NB4 (cell line): ENCODE results near the gene AK3.

ENCODE experiments used
- CTCF ChIP-seq: IDR thresholded peaks from one replicate; pipeline ENCODE4 v1.5.1; 2012; ENCODE audit warnings: low read depth, low read length
- MAX ChIP-seq: IDR thresholded peaks from 2 replicates; pipeline ENCODE4 v1.6.1; 2011; ENCODE audit warnings: low read depth, low read length
- POLR2A ChIP-seq: IDR thresholded peaks from 2 replicates; pipeline ENCODE4 v1.6.1; 2011; ENCODE audit warnings: mild to moderate bottlenecking; ENCODE audit not compliant: insufficient read length; ENCODE audit errors: extremely low read depth

- TF ChIP-seq CTCF, result no peak
- no peak for TF ChIP-seq POLR2A
- TF ChIP-seq MAX, result no peak
These were observed 52.0 kb downstream of the AK3 start for GRCh38 chr9:4689021-4689420.
